Natural killer cell (primary cell): ENCODE results near the gene ADCY9. TPM values are rescaled to one million over a fixed set of nuclear protein-coding genes. Genes with fewer than 3 reads are reported as not detected.

Experiments
- ATAC-seq, 3 donors: fragments of 150-1000 bp in 2 of 3; fragments of 200-7000 bp in 1 of 3; cut with Tn5 transposase; 1 replicate in 1 of 3; 2 replicates in 2 of 3; pipeline ENCODE4 v1.10.0; 2021; ENCODE audit warnings: mild to moderate bottlenecking in 2 of 3, moderate library complexity in 2 of 3
- DNase-seq, 2 donors: peaks; one replicate each; pipeline versions ENCODE4 v3.0.0 to v3.0.0-alpha.2; 2013 to 2021; ENCODE audit warnings: mixed read lengths in 1 of 2
- H3K27ac ChIP-seq: one replicate; pipeline ENCODE4 v1.5.1; 2013; ENCODE audit warnings: mild to moderate bottlenecking, low read length
- H3K27me3 ChIP-seq: one replicate; pipeline ENCODE4 v1.6.1; 2013; ENCODE audit warnings: low read length; ENCODE audit not compliant: control insufficient read depth, insufficient read depth
- H3K36me3 ChIP-seq: one replicate; pipeline ENCODE4 v1.6.1; 2013; ENCODE audit warnings: low read length; ENCODE audit not compliant: control insufficient read depth, insufficient read depth
- H3K4me1 ChIP-seq: one replicate; pipeline ENCODE4 v1.6.1; 2013; ENCODE audit warnings: low read length; ENCODE audit not compliant: control insufficient read depth, insufficient read depth
- H3K4me3 ChIP-seq: one replicate; pipeline ENCODE4 v1.5.1; 2013; ENCODE audit warnings: low read length
- H3K9me3 ChIP-seq: one replicate; pipeline ENCODE4 v1.6.1; 2013; ENCODE audit warnings: low read length; ENCODE audit not compliant: control insufficient read depth, insufficient read depth
- H3K27ac Mint-ChIP-seq, 2 donors: one replicate each; pipeline ENCODE4 v1.8.0; 2022; ENCODE audit warnings: mild to moderate bottlenecking in 2 of 2, mixed read lengths in 2 of 2, moderate library complexity in 1 of 2
- H3K27me3 Mint-ChIP-seq, 2 donors: one replicate each; pipeline ENCODE4 v1.8.0; 2022; ENCODE audit warnings: low read depth in 2 of 2, mixed read lengths in 2 of 2
- H3K36me3 Mint-ChIP-seq: one replicate; pipeline ENCODE4 v1.8.0; 2022; ENCODE audit warnings: mixed read lengths
- H3K4me1 Mint-ChIP-seq, 2 donors: one replicate each; pipeline ENCODE4 v1.8.0; 2022; ENCODE audit warnings: mixed read lengths in 2 of 2
- H3K4me3 Mint-ChIP-seq: one replicate; pipeline ENCODE4 v1.8.0; 2022; ENCODE audit warnings: mild to moderate bottlenecking, moderate library complexity, mixed read lengths
- H3K9me3 Mint-ChIP-seq, 2 donors: one replicate each; pipeline ENCODE4 v1.8.0; 2022; ENCODE audit warnings: mixed read lengths in 2 of 2
- WGBS: methylation state at CpG from one replicate; pipeline ENCODE4 v1.1.7; 2013; ENCODE audit warnings: missing lambda C conversion rate; ENCODE audit not compliant: insufficient coverage; 5-methylcytosine and 5-hydroxymethylcytosine counted together
- intact Hi-C: fragments of 100-400 bp; cut with micrococcal nuclease; formaldehyde crosslinking; loops from one replicate; pipeline ENCODE4 v1.14.2; 2022
- total RNA-seq, 4 donors: library from RNA; stranded (reverse); fragments of 120-200 nt in 1 of 4; gene quantifications; one replicate each; pipeline versions ENCODE4 v1.2.3 to v1.2.4, GENCODE V29; 2013 to 2022
- TF ChIP-seq, protein P1 (sequence below): fragments of 200-600 bp; IDR thresholded peaks from one replicate; pipeline ENCODE4 v1.8.0; 2022; ENCODE audit warnings: antibody characterized with exemption

The ADCY9 gene
- total RNA-seq, 3 donors from 2014 or later (not counting 1 experiment from before 2014, with no cell fraction given), result 28.0 to 52.4 (median 38.3) TPM

GRCh38 chr16:4067262-4068001, 48.8 kb downstream of the ADCY9 start:
- H3K36me3 Mint-ChIP-seq, result peaks cover 5% of the 10 kb centered on the region
- H3K4me1 Mint-ChIP-seq, result peaks cover 14 to 20% of the 10 kb centered on the region in 2 donors
- DNase-seq (no peak), ATAC-seq (no peak)
- no peak overlapping the region for H3K27ac ChIP-seq
- H3K27me3 Mint-ChIP-seq, result no peaks in the 10 kb centered on the region
- peaks cover 11% of the 10 kb centered on the region for H3K4me1 ChIP-seq
- no peaks in the 10 kb centered on the region for H3K36me3 ChIP-seq
- H3K4me3 ChIP-seq, result no peak overlapping the region
- H3K4me3 Mint-ChIP-seq, result no peak overlapping the region
- 87% methylated on average over 4 of the region's 6 CpGs for WGBS
- H3K9me3 ChIP-seq, result no peaks in the 10 kb centered on the region
- H3K27me3 ChIP-seq, result no peaks in the 10 kb centered on the region
- TF ChIP-seq, protein P1, sequence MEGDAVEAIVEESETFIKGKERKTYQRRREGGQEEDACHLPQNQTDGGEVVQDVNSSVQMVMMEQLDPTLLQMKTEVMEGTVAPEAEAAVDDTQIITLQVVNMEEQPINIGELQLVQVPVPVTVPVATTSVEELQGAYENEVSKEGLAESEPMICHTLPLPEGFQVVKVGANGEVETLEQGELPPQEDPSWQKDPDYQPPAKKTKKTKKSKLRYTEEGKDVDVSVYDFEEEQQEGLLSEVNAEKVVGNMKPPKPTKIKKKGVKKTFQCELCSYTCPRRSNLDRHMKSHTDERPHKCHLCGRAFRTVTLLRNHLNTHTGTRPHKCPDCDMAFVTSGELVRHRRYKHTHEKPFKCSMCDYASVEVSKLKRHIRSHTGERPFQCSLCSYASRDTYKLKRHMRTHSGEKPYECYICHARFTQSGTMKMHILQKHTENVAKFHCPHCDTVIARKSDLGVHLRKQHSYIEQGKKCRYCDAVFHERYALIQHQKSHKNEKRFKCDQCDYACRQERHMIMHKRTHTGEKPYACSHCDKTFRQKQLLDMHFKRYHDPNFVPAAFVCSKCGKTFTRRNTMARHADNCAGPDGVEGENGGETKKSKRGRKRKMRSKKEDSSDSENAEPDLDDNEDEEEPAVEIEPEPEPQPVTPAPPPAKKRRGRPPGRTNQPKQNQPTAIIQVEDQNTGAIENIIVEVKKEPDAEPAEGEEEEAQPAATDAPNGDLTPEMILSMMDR, result no peak
- peaks cover 0 to 2% of the 10 kb centered on the region in 2 donors for H3K9me3 Mint-ChIP-seq
- H3K27ac Mint-ChIP-seq, result no peak overlapping the region
- intact Hi-C loops, result loop anchor here (5.0 to 10.0 kb wide), 2 partner anchors 35 to 47 kb away; partner anchors contain the start of gene ADCY9

DNA sequence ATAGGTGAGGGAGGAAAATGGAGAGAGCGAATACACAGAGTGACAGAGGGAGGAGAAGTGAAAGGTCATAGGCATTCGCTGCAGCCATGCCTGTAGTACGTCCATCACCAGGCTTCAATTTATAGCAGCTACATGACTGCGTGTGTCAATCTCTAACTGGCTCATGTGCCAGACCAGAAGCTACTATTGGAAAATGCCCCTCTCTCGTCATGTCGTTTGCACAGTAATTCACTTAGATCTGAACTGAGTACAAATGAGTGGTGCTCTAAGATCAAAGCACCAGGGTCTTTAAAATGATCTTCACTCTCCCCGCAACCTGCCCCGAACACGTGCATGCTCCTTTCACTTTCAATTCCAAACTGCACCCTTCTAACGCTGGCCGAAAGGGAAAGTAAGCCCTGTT, 51.3 kb downstream of the ADCY9 start:
- no peaks in the 10 kb centered on the region for H3K36me3 ChIP-seq
- DNase-seq, result peak in 1 of 2 donors; percentile 73
- Mint-ChIP-seq H3K4me1 (peaks cover 34 to 37% of the 10 kb centered on the region in 2 donors), H3K36me3 (peaks cover 24% of the 10 kb centered on the region), H3K27me3 (no peaks in the 10 kb centered on the region), H3K4me3 (peak overlapping the region; percentile 75), H3K9me3 (peaks cover 0 to 6% of the 10 kb centered on the region in 2 donors), H3K27ac (peak overlapping the region; percentile 90 to 95)
- peak overlapping the region; percentile 22 for H3K4me3 ChIP-seq
- peaks cover 17% of the 10 kb centered on the region for H3K4me1 ChIP-seq
- peaks cover 3% of the 10 kb centered on the region for H3K9me3 ChIP-seq
- WGBS, result 38% methylated on average over 11 of the region's 11 CpGs
- no peaks in the 10 kb centered on the region for H3K27me3 ChIP-seq
- peak; percentile 70 to 83 (median 79) for ATAC-seq
- TF ChIP-seq, protein P1, result no peak
- intact Hi-C loops, result loop anchor here (5.0 to 10.0 kb wide), 2 partner anchors 33 to 50 kb away; partner anchors contain the start of gene ADCY9
- peak overlapping the region; percentile 77 for H3K27ac ChIP-seq

GRCh38 chr16:4062212-4062802, 53.9 kb downstream of the ADCY9 start:
- H3K4me3 Mint-ChIP-seq, result no peak overlapping the region
- peak overlapping the region; percentile 95 to 98 for H3K27ac Mint-ChIP-seq
- Histone ChIP-seq H3K4me3 (no peak overlapping the region), H3K27ac (no peak overlapping the region), H3K27me3 (no peaks in the 10 kb centered on the region), H3K4me1 (peaks cover 44% of the 10 kb centered on the region), H3K9me3 (peaks cover 3% of the 10 kb centered on the region), H3K36me3 (no peaks in the 10 kb centered on the region)
- H3K9me3 Mint-ChIP-seq, result peaks cover 0 to 6% of the 10 kb centered on the region in 2 donors
- no peak for ATAC-seq
- intact Hi-C loops, result loop anchor here (10.0 kb wide), 1 partner anchor 52 kb away; the partner anchor contains the start of gene ADCY9
- TF ChIP-seq, protein P1, result no peak
- DNase-seq, result no peak
- no peaks in the 10 kb centered on the region for H3K27me3 Mint-ChIP-seq
- peaks cover 24% of the 10 kb centered on the region for H3K36me3 Mint-ChIP-seq
- H3K4me1 Mint-ChIP-seq, result peaks cover 56 to 60% of the 10 kb centered on the region in 2 donors
